Stimulated activated naive CD4-positive, alpha-beta T cell treated with Interleukin-2 at 50 U/mL for 16 hours (primary cell): ENCODE results near the gene SLC38A5.
"Not testable (repeated sequence)": the region's sequence is repeated elsewhere in the genome, so short reads cannot be mapped to it uniquely, and the experiment has no call there.

Experiments
- DNase-seq: peaks from one replicate; lab custom pipeline; 2025; lab: John Stamatoyannopoulos, UW

SLC38A5 gene

DNA sequence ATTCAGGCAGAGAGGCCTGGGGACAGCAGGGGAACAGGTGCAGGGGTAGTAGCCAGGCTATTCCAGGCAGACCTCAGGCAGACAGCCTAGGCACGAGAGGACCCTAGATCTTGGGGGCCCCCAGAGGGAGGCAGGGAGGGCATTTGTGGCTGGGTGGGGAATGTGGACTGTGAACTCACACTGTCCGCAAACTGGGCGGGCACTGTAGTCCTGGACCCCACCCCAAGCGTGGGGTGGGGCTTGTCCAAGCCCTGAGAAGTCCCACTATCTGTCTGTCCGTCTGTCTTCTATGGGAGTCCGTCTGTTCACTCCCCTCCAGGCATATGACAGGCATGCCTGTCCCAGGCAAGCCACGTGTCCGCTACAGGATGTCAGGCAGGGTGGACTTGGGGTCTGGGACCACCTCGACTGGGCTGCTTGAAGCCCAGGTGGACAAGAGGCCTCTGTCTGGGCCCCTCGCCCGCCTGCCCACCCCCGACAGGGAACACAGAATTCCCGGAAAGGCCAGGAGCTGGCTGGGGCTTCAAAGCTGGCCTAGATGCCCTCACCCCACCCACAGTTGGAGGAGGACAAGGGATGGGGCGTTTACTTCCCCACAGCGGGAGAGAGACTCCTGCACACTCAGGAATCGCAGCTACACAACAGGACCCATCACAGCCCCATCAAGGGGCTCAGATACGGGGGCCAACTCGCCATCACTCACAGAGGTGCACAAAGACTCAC lies at the start of gene SLC38A5:
TSS of gene SLC38A5 (minus strand) at position 151 of the 723 bp plus-strand sequence. CDS start 2,336 bp downstream, outside the sequence.
- DNase-seq, result no peak

DNA sequence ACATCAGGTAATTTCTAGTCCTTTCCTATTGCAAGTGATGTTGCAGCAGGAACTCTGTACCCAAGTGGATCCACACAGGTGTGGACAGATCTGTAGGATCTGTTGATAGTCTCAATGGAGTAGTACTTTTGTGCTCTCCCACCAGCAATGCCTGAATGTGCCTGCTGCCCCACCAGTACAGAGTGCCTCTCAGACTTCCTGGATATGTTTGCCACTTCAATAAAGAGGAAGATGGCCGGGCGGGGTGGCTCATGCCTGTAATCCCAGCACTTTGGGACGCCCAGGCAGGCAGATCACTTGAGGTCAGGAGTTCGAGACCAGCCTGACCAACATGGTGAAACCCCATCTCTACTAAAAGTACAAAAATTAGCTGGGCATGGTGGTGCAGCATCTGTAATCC lies 49.4 kb upstream of the SLC38A5 start:
- not testable (repeated sequence) for DNase-seq

DNA sequence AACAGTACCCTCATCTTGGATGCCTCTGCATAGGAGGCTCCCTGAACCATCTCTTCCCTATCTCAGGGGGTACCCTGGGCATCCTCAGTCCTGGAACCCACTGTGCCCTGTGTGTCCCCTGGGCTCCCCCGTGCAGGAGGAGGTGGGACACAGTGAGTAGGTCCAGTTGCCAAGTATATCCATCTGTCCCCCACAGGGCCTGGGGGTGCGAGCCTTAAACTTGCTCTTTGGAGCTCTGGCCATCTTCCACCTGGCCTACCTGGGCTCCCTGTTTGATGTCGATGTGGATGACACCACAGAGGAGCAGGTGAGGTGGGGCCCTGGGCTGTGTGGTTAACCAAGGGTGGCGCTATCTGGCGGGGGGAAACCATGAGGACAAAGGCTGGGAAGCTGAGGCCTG lies 46.9 kb upstream of the SLC38A5 start:
- no peak for DNase-seq

DNA sequence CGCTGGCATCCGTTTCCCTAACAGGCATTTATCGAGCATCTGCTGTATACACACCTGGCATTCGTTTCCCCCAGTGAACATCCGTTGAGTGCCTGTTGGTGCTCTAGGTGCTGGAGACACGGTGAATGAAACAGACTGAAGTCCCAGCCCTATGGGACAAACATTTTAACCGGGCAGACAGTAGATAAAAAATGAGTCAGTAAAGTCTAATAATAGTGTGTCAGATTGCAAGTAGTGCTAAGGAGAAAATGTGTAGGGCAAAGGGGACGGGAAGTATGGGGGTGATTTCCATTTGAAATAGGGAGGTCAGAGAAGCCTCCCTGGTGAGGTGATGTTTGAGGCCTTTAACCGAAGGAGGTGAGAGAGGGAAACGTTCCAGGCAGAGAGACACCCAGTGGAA lies 46.2 kb upstream of the SLC38A5 start:
- no peak for DNase-seq

DNA sequence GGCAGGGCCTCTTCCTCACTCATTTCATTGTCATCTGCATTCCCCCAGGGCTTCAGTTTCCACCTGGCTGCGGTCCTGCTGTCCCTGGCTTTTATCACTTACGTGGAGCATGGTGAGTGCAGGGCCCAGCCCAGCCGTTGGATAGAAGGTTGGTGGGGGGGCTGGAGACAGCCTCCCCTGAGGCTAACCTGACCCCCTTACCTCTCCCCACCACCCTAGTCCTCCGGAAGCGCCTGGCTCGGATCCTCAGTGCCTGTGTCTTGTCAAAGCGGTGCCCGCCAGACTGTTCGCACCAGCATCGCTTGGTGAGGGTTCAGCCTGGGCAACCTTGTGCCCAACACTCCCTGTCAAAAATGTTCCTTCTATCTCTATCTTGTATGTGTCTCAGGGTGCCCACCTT lies 45.8 kb upstream of the SLC38A5 start:
- DNase-seq, result no peak

DNA sequence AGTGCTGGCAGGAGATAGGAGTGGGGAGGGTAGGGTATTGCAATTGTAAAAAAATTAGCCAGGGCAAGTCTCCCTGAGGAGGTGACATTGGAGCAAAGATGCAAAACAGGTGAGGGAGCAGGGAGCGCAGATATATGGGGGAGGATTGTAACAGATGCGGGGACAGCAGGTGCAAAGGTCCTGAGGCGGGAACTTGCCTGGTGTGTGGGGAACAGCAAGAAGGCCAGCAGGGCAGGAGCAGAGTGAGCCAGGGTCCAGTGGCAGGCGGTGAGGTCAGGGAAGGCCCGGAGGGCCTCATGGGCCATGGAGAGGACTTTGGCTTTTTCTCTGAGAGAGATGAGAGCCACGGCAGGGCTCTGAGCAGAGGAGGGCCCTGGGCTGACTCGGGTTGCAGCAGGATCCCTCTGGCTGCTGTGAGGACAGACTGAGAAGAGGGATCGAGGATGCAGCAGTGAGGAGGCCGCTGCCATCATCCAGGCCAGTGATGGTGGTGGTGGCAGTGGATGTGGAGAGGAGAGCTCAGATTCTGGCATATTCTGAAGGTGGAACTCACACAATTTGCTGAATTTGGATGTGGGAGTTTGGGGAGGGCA lies 44.9 kb upstream of the SLC38A5 start:
- no peak for DNase-seq

DNA sequence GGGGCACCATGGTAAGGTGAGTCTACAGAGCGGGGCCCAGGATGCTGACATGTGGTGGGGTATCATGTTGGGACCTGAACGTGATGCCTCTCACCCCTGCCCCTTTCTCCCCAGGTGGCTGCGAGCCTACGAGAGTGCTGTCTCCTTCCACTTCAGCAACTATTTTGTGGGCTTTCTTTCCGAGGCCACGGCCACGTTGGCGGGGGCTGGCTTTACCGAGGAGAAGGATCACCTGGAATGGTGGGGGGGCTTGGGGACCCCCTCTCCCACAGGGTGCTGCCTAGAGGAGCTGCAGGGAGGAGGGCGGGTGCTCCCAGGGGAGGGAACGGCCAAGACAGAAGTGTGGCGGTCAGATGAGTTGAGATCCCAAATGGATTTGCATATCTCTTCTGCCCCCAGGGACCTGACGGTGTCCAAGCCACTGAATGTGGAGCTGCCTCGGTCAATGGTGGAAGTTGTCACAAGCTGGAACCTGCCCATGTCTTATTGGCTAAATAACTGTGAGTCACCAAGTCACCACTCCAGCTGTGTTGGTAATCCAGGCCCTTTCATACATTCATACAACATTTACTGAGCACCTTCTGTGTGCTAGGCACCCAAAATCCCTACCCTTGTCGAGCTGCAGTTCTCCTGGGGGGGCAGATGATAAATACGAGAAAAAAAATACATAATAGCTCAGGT lies 44.2 kb upstream of the SLC38A5 start:
- no peak for DNase-seq

DNA sequence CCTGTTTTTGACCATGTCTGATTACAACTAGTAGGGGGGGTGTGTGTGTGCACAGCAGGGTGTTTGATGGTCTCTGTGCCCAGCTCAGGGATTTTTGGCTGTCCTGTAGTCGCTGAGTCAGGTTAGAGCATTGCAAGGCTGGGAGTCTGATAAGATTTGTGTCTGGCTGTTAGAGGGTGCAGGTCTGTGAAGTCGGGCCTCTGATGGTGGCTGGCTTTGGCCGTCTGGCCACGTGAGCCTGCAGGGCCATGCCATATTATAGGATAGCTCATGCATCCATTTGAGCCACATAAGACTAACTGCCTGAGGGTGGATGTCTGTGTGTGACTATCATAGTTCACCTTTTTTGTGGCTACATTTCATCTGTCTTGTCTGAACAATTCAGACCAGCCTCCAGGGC lies 43.6 kb upstream of the SLC38A5 start:
- no peak for DNase-seq

DNA sequence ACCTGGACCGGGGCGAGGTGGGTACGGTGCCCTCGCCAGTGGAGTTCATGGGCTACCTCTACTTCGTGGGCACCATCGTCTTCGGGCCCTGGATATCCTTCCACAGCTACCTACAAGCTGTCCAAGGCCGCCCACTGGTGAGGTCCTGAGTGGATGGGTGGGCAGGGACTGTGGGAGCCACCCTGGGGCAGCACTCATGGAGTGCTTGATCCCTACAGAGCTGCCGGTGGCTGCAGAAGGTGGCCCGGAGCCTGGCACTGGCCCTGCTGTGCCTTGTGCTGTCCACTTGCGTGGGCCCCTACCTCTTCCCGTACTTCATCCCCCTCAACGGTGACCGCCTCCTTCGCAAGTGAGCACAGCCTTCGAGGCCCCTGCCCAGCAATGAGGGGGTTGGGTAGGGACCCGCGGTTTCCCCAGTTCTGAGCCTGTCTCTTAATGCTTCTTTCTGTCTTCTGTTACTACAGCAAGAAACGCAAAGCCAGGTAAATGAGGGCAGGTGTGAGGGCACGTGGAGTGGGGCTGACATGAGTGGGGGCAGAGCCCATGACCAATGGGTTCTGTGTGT lies 42.4 kb upstream of the SLC38A5 start:
- no peak for DNase-seq

DNA sequence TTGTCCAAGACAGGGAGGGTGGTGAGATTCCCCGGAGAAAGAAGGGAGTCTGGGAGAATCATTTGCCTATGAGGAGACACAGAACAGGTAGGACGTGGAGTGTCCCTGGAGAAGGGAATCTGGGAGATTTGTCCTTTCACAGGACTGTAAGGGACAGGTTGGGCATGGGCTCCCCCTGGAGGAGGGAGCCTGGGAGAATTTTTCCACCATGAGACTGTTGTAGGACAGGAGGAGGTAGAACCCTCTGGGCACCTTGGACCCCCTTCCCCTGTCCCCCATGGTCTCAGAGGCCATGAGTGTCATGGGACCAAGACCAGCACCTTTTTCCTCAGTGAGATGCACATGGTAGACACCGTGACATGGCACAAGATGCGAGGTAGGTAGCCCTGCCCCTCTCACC lies 41.5 kb upstream of the SLC38A5 start:
- no peak for DNase-seq

DNA sequence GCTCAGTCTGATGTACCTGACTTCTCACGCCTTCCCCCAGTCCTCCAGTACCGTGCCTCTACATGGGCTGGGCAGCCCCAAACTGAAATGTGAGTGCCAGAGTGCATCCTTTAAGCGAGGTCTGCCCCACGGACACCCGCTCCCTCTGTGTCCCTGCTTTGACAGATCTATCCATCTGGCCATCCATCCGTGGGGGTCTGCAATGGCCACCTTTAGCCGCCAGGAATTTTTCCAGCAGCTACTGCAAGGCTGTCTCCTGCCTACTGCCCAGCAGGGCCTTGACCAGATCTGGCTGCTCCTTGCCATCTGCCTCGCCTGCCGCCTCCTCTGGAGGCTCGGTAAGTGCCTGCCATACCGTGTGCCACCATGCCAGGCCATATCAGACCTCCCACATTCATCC lies 39.6 kb upstream of the SLC38A5 start:
- DNase-seq, result no peak

DNA sequence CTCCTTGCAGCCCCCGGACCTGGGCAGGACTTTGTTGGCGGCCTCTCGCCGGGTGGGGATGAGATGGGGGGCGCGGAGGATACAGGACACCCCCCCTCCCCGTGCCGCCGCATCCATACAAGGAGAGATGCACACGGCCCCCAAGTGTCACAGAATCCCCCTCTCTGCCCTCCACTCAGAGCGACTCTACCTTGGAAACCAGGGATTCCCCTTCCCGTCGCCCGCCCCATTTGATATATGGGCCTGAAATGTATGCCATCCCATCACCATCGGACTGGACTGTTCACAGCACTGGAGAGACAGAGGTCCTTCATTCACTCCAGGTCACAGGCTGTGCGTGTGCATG lies 39.2 kb upstream of the SLC38A5 start:
- DNase-seq, result no peak

DNA sequence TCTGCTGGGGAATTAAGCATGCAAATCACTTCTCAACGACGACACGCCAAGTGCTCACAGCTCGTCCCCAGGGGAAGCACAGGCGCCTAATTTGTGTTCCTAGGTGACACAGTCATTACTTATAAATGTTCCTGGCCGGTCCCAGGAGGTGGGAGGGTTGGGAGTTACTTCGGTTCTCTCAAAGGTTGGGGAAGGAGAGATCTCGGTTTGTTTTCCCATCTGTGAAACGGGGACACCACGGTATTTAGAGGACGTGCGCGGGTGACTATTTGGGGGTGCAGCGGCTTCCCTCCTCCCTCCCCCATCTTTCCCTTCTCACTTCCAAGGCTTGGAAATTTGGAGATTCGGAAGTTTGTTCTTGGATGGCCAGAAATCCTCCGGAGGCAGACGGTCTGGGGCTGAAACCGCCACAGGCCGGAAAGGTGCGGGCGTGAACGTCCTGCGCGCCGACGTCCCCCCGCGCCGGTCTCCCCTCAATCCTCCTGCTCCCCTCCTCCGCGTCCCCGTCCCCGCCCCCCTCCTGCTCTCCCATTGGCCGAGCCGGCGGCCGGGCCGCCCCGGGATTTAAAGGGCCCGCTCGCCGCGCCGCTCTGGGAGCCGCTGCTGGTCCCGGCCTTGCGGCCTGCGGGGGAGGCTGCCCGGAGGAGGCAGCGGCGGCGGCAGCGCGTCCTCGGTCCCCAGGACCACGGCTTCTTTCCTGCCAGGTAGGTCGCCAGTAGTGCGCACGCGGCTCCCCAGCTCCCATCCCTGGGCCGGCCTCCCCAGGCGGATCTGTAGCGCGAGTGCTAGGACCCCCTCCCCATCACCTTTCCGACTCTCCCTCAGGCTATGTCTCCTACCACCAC lies 38.6 kb upstream of the SLC38A5 start, which contains the start of gene PORCN:
TSS of gene PORCN (plus strand) at position 593 of the 845 bp plus-strand sequence. CDS start 829 bp downstream, outside the sequence.
- peak; percentile 76 for DNase-seq

DNA sequence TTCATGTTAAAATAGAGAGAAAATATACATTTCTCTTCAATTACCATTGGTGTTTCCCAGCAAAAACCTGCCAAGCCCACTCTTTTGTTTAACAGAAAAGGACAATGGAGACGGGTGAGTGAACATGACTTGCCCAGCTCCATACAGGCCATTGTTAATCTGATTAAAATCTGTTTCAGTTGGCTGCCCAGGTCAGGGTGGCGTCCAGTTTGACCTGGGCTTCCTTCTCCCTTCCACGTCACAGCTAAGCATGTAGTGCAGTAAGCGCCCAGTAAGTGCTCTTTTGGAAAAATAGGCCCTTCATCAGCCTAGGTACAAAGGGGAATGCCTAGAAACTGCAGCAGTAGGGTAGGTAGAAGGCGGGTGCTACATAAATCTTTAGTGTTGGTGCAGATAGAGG lies 37.2 kb upstream of the SLC38A5 start:
- no peak for DNase-seq

DNA sequence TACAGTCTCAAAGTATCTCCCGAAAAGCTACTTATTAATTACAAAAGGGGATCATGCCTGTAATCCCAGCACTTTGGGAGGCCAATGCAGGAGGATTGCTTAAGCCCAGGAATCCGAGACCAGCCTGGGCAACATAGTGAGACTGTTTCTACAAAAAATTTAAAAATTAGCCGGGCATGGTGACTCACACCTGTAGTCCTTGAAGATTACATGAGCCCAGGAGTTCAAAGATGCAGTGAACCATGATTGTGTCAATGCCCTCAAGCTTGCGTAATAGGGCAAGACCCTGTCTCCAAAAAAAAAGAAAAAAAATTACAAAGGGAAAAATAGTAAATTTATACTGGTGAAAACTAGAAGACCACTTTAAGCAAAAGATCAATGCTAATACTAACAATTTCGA lies 35.4 kb upstream of the SLC38A5 start:
- no peak for DNase-seq

DNA sequence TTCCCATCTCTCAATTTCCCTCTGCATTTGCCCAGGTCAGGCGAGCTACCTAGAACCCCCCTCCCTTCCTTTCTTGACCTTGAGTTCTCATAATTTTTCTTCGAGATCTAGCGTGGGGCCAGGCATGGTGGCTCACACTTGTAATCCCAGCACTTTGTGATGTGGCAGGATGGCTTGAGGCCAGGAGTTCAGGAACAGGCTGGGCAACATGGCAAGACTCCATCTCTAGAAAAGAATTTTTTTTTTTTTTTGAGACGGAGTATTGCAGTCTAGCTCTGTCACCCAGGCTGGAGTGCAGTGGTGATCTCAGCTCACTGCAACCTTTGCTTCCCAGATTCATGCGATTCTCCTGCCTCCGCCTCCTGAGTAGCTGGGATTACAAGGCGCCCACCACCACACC lies 34.2 kb upstream of the SLC38A5 start:
- DNase-seq, result no peak

DNA sequence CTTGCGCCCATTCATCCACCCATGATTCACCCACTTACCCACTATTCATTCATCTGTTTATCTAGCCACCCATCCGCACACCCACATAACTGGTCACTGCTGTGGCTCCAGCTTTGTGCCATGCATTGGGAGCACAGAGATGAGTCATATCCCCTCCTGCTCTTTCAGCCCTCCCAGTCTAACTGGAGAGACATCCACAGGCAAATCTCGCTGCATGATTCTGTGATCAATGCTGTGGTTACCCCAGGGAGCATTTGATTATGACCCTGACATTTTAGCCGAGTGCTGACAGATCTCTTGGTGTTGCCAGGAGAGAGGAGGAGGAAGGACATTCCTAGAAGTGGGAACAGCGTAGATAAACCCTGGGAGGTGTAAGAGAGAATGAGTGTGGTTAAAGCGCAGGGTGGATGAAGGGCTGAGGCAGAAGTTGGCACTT lies 28.3 kb upstream of the SLC38A5 start:
- DNase-seq, result no peak

DNA sequence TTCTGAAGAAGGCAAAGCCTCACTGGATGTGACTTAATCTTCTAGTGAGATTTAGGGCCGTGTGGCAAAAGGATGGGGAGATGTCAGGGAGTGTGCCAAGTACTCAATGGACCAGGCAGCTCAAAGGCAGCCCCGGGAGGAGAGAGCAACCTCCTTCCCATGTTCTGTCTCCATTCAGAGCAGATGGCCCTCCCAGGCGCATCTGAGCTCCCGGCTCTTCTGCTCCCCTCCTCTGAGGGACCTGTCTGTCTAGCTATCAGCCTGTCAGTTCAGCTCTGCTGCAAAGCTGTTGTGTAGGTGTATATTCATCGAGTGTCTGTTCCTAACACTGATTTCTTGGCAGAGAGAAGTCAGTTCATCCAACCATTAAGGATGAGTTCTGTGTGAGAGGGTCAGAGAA lies 27.8 kb upstream of the SLC38A5 start:
- DNase-seq, result no peak

DNA sequence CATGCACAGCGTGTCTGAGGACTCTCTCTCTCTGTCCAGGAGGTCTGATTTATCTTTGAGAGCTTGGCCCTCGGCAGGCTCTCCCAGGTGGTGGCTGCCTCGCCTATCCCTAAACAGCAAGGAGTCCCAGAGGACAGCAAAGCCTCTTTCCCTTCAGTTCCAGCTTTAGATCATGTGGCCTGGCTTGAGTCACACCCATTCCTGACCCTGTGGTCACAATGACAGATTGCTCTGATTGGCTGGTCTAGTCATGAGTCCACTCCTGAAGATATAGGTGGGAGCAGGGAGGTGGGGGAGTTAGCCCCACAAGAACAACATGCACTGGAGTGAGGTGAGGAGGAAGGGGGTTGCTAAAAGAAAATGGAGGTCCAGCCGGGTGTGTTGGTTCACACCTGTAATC lies 26.6 kb upstream of the SLC38A5 start:
- DNase-seq, result no peak

DNA sequence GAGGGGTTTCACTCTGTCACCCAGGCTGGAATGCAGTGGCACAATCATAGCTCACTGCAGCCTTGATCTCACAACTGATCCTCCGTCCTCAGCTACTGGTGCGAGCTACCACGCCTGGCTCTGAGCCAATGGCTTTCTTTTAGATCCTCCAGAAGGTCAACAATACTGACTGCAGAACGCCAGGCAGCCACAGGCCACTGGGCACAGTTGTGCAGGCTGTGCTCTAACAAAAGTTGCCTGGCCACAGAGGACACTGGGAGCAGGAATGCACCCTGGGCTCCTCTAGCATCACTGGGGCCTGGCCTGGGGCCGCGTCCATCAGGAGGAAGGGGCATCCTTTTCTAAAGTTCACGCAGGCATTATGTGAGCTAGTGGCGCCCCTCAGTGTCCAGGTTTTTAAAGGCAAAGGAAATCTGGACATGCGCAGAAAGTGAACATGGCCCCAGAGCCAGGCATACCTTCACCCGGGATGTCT lies 23.9 kb upstream of the SLC38A5 start:
- DNase-seq, result no peak

DNA sequence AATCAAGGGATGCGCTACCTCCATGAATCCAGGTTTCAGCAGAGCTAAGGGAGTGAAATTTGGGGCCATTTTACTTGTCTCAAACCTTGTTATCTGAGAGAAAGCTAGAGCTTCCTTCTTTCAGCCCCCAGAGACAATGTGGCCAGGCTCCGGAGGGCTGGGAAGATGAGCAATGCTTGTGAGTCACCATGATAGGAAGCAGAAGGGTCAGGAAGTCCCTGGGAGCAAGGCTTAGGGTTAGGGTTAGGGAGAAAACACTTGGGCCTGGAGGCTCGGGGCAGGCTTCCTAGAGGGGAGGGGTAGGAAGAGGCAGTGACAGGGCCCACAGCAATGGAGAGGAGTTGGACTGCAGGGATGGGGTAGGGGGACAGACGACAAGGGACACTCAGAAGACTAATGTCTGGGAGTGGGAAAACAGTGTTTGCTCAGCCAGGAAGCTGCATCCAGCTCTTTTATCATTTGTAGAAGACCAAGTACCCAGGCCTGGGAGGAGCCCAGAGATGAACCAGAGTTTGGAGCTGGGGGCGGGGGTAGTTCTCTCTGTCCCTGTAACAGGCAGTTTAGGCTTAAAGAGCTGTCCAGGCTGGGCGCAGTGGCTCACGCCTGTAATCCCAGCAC lies 22.3 kb upstream of the SLC38A5 start:
- no peak for DNase-seq
